Measurements from ENCODE around the gene MAP1LC3B.

MAP1LC3B gene

GRCh38 chr16:87391950-87392820 is at the start of gene MAP1LC3B:
Gene MAP1LC3B (plus strand): TSS chr16:87392336. CDS start chr16:87392428, 92 bp downstream.
- peak; percentile 96 for DNase-seq (ENCODE audit: low spot score)

- DNase-seq (ENCODE audit: low spot score), result no peak
Observed at GRCh38 chr16:87342504-87342903, 49.6 kb upstream of the MAP1LC3B start.

GRCh38 chr16:87342978-87343752 is 49.0 kb upstream of the MAP1LC3B start:
- no peak for DNase-seq (ENCODE audit: low spot score)

GRCh38 chr16:87343753-87344050 is 48.4 kb upstream of the MAP1LC3B start:
- no peak for DNase-seq (ENCODE audit: low spot score)

- DNase-seq (ENCODE audit: low spot score), result no peak
Observed at GRCh38 chr16:87344165-87344930, 47.8 kb upstream of the MAP1LC3B start.

GRCh38 chr16:87344931-87345631 is 47.1 kb upstream of the MAP1LC3B start:
- DNase-seq (ENCODE audit: low spot score), result no peak

- DNase-seq (ENCODE audit: low spot score), result no peak
Observed at GRCh38 chr16:87345726-87346424, 46.3 kb upstream of the MAP1LC3B start.

- no peak for DNase-seq (ENCODE audit: low spot score)
Observed at GRCh38 chr16:87346517-87347060, 45.5 kb upstream of the MAP1LC3B start.

GRCh38 chr16:87347932-87348615 is 44.1 kb upstream of the MAP1LC3B start:
- no peak for DNase-seq (ENCODE audit: low spot score)

GRCh38 chr16:87348616-87349157 is 43.4 kb upstream of the MAP1LC3B start:
- DNase-seq (ENCODE audit: low spot score), result no peak

- DNase-seq (ENCODE audit: low spot score), result no peak
Observed at GRCh38 chr16:87350031-87350430, 42.1 kb upstream of the MAP1LC3B start.

GRCh38 chr16:87350681-87351319 is 41.3 kb upstream of the MAP1LC3B start:
- no peak for DNase-seq (ENCODE audit: low spot score)

- DNase-seq (ENCODE audit: low spot score), result no peak
Observed at GRCh38 chr16:87351320-87351698, 40.8 kb upstream of the MAP1LC3B start.

GRCh38 chr16:87352818-87353217 is 39.3 kb upstream of the MAP1LC3B start:
- no peak for DNase-seq (ENCODE audit: low spot score)

- DNase-seq (ENCODE audit: low spot score), result no peak
Observed at GRCh38 chr16:87353613-87354012, 38.5 kb upstream of the MAP1LC3B start.

- DNase-seq (ENCODE audit: low spot score), result no peak
Observed at GRCh38 chr16:87356491-87356853, 35.7 kb upstream of the MAP1LC3B start.

GRCh38 chr16:87358250-87358649 is 33.9 kb upstream of the MAP1LC3B start:
- no peak for DNase-seq (ENCODE audit: low spot score)

GRCh38 chr16:87358696-87359095 is 33.4 kb upstream of the MAP1LC3B start:
- DNase-seq (ENCODE audit: low spot score), result no peak

GRCh38 chr16:87359121-87359520 is 33.0 kb upstream of the MAP1LC3B start:
- no peak for DNase-seq (ENCODE audit: low spot score)

All from pons (tissue), 1 donor.